GM20431 (cell line): ENCODE data around the gene ANXA2R.
"Not testable (repeated sequence)": the region's sequence is repeated elsewhere in the genome, so short reads cannot be mapped to it uniquely, and the experiment has no call there.

Experiments used
- in situ Hi-C: fragments of 300-500 bp; cut with MseI, MboI; formaldehyde crosslinking; loops from one replicate; pipeline ENCODE4 v1.15.0; 2020; ENCODE audit warnings: low sequenced_read_pairs; ENCODE audit not compliant: unreplicated experiment

ANXA2R gene

DNA sequence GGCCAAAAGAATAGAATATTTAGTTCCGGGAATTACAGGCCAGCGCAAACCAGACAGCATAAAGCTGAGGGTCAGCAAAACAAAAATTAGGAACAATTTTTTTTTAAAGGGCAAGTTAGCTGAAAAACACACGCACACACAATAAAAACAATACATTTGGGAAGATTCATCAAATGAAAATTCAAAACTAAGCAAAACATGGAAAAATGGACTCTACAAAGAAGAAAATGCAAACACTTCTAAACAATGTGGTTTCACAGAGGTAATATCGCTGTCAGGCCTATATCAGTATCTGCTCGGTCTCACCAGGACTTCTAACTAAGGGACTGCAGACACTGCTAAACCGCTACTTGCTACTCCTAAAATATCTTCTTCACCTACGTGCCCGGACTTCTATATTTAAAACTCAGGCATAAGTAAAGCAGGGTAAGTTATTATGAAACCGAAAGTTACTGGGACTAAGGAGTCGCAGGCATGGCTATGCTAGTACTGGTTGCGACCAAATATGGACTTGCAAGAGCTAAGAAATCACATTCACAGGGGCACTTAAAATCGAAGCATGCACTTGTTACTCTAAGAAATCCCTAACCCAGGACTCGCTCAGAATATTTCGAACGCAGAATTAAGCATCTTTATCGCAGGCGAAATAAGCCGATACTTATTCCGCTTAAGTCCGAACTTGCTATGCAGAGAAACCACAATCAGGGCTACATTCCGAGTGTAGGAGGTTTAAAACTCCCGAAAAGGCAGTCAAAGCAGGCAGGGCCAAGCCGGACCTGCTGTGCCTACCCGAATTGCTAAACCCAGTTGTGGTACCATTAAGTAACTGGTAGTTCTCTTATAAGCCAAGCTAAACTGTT lies 2.3 kb downstream of the ANXA2R start:
- in situ Hi-C loops = no loop called here

- in situ Hi-C loops = no loop called here
Observed at GRCh38 chr5:43036856-43037635, 3.1 kb downstream of the ANXA2R start.

GRCh38 chr5:43036409-43036808 lies 3.7 kb downstream of the ANXA2R start:
- in situ Hi-C loops = no loop called here

DNA sequence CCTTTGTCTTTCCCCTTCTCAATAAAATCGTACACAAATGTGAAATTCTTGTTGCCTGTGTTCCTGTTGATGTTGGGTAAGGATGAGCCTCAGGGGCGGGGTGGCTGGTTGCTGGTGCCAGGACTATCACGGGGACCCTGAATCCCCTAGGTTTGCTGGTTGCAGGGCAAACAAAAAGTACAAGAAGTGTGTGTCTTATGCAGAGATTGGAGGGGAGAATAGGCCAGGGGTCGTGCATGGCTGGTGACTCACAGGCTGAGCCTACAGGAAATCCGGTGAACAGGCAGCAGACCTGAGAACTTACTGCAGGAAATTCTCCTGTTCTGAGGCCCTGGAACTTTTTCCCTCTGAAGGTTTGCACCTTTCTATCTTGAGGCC lies 5.5 kb downstream of the ANXA2R start:
- in situ Hi-C loops = no loop called here

DNA sequence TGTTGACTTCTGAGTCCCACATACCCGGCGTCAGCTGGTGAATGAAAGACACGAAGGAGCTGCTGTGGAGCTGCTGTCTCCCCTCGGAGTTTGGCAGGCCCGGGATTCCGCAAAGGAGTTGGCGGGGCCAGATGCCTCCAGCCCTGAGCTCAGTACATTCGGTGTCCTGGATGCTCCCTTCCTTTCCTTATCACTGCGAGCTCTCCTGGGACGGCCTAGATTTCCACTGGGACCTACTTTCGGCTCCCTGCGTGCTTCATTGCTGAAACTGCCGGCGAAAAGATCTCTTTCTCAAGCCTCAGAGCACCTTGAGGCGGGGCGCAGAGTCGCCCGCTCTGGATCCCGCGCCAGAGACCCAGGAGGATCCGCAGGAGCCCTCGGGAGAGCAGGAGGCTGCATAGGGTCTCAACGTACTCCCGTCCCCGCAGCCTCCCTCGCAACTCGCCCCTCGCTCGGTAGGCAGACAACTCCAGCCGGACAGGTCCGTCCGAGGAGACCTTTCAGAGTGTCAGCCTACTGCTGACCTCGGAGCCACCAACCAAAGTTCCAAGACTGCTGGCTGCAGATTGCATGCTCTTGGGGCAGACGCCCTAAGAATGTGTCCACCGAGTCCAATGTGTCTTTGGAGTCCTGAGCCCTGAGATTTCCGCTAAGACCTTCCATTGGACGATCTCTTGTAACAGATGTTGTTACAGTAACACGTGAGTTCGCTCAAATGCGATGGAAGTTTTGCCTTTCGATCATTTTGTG lies 6.1 kb downstream of the ANXA2R start:
- in situ Hi-C loops = no loop called here

- in situ Hi-C loops = no loop called here
Observed at GRCh38 chr5:43027054-43027785, 12.9 kb downstream of the ANXA2R start.

DNA sequence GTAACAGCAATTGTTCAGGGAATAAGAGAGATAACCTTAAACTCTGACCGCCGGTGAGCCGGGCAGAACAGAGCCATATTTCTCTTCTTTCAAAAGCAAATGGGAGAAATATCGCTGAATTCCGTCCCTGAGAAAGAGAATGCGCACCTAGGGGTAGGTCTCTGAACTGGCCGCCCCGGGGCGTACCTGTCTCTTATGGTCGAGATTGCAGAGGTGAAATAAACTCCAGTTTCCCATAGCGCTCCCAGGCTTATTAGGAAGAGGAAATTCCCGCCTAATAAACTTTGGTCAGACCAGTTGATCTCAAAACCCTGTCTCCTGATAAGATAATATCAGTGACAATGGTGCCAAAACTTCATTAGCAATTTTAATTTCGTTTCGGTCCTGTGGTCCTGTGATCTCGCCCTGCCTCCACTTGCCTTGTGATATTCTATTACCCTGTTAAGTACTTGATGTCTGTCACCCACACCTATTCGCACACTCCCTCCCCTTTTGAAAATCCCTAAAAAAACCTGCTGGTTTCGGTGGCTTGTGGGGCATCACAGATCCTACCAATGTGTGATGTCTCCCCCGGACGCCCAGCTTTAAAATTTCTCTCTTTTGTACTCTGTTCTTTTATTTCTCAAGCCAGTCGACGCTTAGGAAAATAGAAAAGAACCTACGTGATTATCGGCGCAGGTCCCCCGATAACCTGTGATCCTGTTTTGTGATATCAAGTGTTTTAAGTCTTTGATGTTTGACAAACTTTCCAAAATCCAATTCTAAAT lies 14.8 kb downstream of the ANXA2R start:
- in situ Hi-C loops = not testable (repeated sequence)

DNA sequence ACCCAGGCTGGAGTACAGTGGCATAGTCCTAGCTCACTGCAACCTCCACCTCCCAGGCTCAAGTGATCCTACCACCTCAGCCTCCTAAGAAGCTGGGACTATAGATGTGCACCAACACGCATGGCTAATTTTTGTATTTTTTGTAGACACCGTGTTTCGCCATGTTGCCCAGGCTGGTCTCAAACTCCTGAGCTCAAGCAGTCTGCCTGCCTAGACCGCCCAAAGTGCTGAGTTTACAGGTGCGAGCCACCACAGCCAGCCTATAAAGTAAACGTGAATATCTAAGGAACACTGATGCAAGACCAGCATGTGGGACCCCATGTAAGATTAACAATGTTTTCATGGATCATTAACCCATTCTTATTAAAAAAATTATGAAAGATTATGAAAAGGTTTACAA lies 15.9 kb downstream of the ANXA2R start:
- in situ Hi-C loops = no loop called here

- in situ Hi-C loops = no loop called here
Observed at GRCh38 chr5:43021151-43021550, 19.0 kb downstream of the ANXA2R start.

DNA sequence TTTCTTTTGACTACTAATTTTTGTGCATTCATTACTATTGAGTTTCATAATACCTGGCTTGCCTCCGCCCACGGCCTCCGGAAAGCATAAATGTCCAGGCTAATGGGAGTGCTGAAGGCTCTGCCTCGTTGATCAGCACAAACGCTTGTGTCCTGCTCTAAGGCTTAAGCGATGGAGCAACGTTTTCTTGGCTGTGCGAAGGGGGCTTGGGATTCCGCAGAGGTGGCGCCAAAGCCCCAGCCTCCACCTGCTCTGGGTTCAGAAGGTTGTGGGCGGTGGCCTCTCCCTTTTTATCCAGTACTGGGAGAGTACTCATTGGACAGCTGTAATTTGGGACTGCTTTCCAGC lies 19.7 kb downstream of the ANXA2R start:
- in situ Hi-C loops = no loop called here

GRCh38 chr5:43019614-43020398 lies 20.3 kb downstream of the ANXA2R start:
- in situ Hi-C loops = no loop called here

- in situ Hi-C loops = no loop called here
Observed at GRCh38 chr5:43019291-43019613, 20.9 kb downstream of the ANXA2R start.

GRCh38 chr5:43017428-43017815 lies 22.7 kb downstream of the ANXA2R start:
- in situ Hi-C loops = no loop called here

DNA sequence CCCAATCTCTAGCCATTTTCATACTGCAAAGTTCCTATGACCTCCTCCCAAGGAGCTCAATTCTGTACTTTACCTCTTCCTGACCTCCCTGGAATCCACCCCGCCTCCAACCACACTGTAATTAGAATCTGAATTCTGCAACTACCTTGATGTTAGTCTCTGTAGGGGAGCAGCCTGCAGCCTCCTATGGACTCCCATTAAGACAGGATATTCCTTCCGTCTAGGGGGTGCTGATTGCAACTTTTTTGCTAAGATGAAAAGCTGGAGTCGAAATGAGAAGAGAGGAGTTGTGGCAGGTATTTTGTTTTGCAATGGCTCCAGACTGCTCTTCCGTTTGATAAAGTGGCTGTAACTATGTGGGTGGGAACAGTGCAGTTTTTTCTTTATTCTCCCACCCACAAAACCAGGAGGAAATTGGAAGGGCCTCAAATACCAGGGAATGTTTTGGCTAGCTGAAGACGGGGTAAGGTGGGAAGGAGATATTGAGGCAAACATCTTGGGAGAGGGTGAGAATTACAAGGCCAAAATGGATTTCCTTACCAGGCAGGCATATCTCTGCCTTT lies 23.8 kb downstream of the ANXA2R start:
- in situ Hi-C loops = no loop called here

GRCh38 chr5:43014522-43014921 lies 25.6 kb downstream of the ANXA2R start:
- in situ Hi-C loops = no loop called here

DNA sequence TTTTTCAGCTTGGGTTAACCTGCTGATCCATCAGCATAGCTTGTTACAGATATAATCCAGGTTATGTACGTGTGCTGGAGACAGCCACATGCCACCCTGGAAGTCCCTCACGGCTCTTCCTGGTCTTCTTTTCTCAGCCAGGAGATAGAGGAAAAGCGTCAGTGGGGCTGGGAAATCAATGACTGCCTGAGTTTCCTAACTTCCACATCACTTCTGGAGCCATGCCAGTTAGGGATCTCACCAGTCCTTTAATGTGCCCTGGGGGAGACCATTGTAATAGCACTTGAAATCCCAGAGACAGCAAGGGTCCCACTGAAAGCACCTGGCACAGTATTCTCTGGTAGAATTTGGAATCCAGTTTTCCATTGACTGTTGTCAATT lies 29.2 kb downstream of the ANXA2R start:
- in situ Hi-C loops = no loop called here

- in situ Hi-C loops = no loop called here
Observed at GRCh38 chr5:43008363-43009153, 31.6 kb downstream of the ANXA2R start.

DNA sequence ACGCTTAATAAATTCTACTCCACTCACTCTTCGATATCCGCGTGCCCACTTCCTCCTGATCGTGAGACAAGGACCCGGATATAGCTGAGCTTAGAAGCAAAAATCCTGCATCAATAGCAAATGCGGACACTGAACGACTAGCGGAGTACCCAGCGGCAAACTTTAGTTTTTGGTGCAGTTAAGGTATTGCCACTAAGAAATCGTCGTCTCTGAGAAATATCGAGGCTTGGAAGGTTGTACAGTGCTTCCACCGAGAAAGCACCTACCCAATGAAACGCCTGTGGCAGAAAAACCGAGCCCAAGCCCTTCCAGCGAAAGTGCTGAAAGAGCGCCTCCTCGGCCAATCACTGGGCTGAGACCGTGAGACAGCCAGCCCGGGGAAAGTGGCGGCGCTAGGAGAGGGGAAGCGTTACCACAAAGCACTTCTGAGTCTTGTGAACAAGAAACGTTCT lies 32.2 kb downstream of the ANXA2R start:
- in situ Hi-C loops = no loop called here
